K562 (cell line): Measurements from ENCODE around the gene PITPNM1. TPM values are rescaled to one million over a fixed set of nuclear protein-coding genes. Genes with fewer than 3 reads are reported as not detected.

Source experiments
- CREB1 ChIP-seq, 2 experiments: sonication (generic) in 1 of 2; formaldehyde crosslinking in 1 of 2; IDR thresholded peaks; 2 replicates each; pipeline versions ENCODE4 v1.6.1 to v1.8.0; 2012 to 2022; ENCODE audit warnings: inconsistent platforms in 1 of 2, mild to moderate bottlenecking in 1 of 2, missing genetic modification reagents in 1 of 2, moderate library complexity in 1 of 2
- CREM ChIP-seq: IDR thresholded peaks from 2 replicates; pipeline ENCODE4 v1.6.1; 2014; ENCODE audit warnings: antibody characterized with exemption, low read depth
- CXXC5 ChIP-seq: fragments of 250-450 bp; sonication (Bioruptor Pico); IDR thresholded peaks from 2 replicates; pipeline ENCODE4 v1.8.0; 2022; ENCODE audit warnings: inconsistent platforms, mild to moderate bottlenecking, moderate library complexity
- DNMT1 ChIP-seq: fragments of 450-650 bp; IDR thresholded peaks from 2 replicates; pipeline ENCODE4 v1.6.1; 2016; ENCODE audit warnings: antibody characterized with exemption, mild to moderate bottlenecking
- ELF1 ChIP-seq: fragments of 200-800 bp; sonication (Bioruptor generic); IDR thresholded peaks from 2 replicates; pipeline ENCODE4 v1.6.1; 2016; ENCODE audit warnings: missing genetic modification characterization, missing compliant biosample characterization
- FOXK1 ChIP-seq: sonication (generic); formaldehyde crosslinking; IDR thresholded peaks from 2 replicates; pipeline ENCODE4 v1.8.0; 2022; ENCODE audit warnings: missing genetic modification reagents, mild to moderate bottlenecking, borderline replicate concordance
- HDAC1 ChIP-seq, 2 experiments: fragments of 450-650 bp; IDR thresholded peaks; 2 replicates each; pipeline ENCODE4 v1.6.1; 2016 to 2017; ENCODE audit warnings: inconsistent platforms in 1 of 2, mild to moderate bottlenecking in 1 of 2, moderate library complexity in 1 of 2
- JUND ChIP-seq, 2 experiments: IDR thresholded peaks; 2 replicates in 1 of 2; 3 replicates in 1 of 2; pipeline ENCODE4 v1.6.1; 2011; ENCODE audit warnings: borderline replicate concordance in 2 of 2, low read depth in 2 of 2, low read length in 2 of 2, improper control_type of control experiment in 1 of 2, missing biosample characterization in 1 of 2, missing genetic modification characterization in 1 of 2, missing genetic modification reagents in 1 of 2
- L3MBTL2 ChIP-seq: fragments of 450-650 bp; IDR thresholded peaks from 2 replicates; pipeline ENCODE4 v1.6.1; 2016; ENCODE audit warnings: mild to moderate bottlenecking, moderate library complexity
- MAFK ChIP-seq: IDR thresholded peaks from 2 replicates; pipeline ENCODE4 v1.6.1; 2011; ENCODE audit warnings: low read length, improper control_type of control experiment
- MAZ ChIP-seq, 2 experiments: fragments of 450-650 bp in 1 of 2; sonication (generic) in 1 of 2; formaldehyde crosslinking; IDR thresholded peaks in 1 of 2; conservative IDR thresholded peaks in 1 of 2; 2 replicates each; pipeline versions ENCODE4 v1.4.0 to v1.5.0; 2020; ENCODE audit warnings: mild to moderate bottlenecking in 1 of 2, missing genetic modification reagents in 1 of 2
- NCOA6 ChIP-seq: fragments of 450-650 bp; IDR thresholded peaks from 2 replicates; pipeline ENCODE4 v1.6.1; 2017; ENCODE audit warnings: mild to moderate bottlenecking
- NUFIP1 ChIP-seq: fragments of 450-650 bp; IDR thresholded peaks from 2 replicates; pipeline ENCODE4 v1.6.1; 2018; ENCODE audit not compliant: partially characterized antibody
- POLR2H ChIP-seq: IDR thresholded peaks from 2 replicates; pipeline ENCODE4 v1.6.1; 2016; ENCODE audit warnings: missing genetic modification characterization, low read depth, mild to moderate bottlenecking, control low read depth, missing compliant biosample characterization, moderate library complexity
- TAF1 ChIP-seq: IDR thresholded peaks from 2 replicates; pipeline ENCODE4 v1.6.1; 2011; ENCODE audit warnings: mild to moderate bottlenecking, low read length, moderate library complexity; ENCODE audit not compliant: insufficient read depth, control insufficient read depth, severe bottlenecking; ENCODE audit errors: extremely low read depth
- U2AF2 ChIP-seq: fragments of 200-400 bp; formaldehyde crosslinking; optimal IDR thresholded peaks from 2 replicates; pipeline ENCODE3; 2017; ENCODE audit warnings: low read depth, mild to moderate bottlenecking, low read length
- ZBTB2 ChIP-seq: fragments of 450-650 bp; IDR thresholded peaks from 2 replicates; pipeline ENCODE4 v1.6.1; 2016; ENCODE audit warnings: antibody characterized with exemption
- ZKSCAN1 ChIP-seq: fragments of 150-350 bp; IDR thresholded peaks from 2 replicates; pipeline ENCODE4 v1.6.1; 2016; ENCODE audit warnings: low read depth, low read length
- ZNF12 ChIP-seq: sonication (generic); formaldehyde crosslinking; IDR thresholded peaks from 2 replicates; pipeline ENCODE4 v1.4.0; 2020; ENCODE audit warnings: mild to moderate bottlenecking, missing genetic modification reagents
- ZNF121 ChIP-seq: sonication (generic); formaldehyde crosslinking; conservative IDR thresholded peaks from 2 replicates; pipeline ENCODE4 v1.8.0; 2022; ENCODE audit warnings: missing genetic modification reagents
- ZNF165 ChIP-seq: fragments of 250-450 bp; sonication (Bioruptor Pico); IDR thresholded peaks from 2 replicates; pipeline ENCODE4 v1.4.0; 2020; ENCODE audit warnings: borderline replicate concordance
- ZNF449 ChIP-seq: fragments of 250-450 bp; sonication (Bioruptor Pico); IDR thresholded peaks from 2 replicates; pipeline ENCODE4 v1.8.0; 2022; ENCODE audit warnings: moderate library complexity, mild to moderate bottlenecking, inconsistent platforms
- ZNF586 ChIP-seq: fragments of 450-650 bp; formaldehyde crosslinking; conservative IDR thresholded peaks from 2 replicates; pipeline ENCODE4 v1.4.0; 2020; ENCODE audit warnings: mild to moderate bottlenecking, moderate library complexity
- polyA plus RNA-seq, 8 experiments: library from polyadenylated mRNA; depleted of rRNA in 4 of 8; stranded (reverse) in 5 of 8; unstranded in 3 of 8; fragments of >200 nt; fragmentation: Nextera tagmentation in 2 of 8; fragmentation: Illumina TruSeq in 1 of 8; extraction: Ambion mirVana in 2 of 8; extraction: Trizol in 1 of 8; gene quantifications; 2 replicates each; pipeline versions ENCODE4 v1.2.1 to v1.2.3, GENCODE V29; 2011 to 2014; ENCODE audit warnings: inconsistent platforms in 1 of 8, missing spikeins in 1 of 8
- total RNA-seq, 7 experiments: library from RNA; depleted of rRNA in 6 of 7; stranded (reverse); fragments of >200 nt in 6 of 7; fragmentation: Illumina TruSeq in 2 of 7; extraction: Trizol in 2 of 7; gene quantifications; 2 replicates each; pipeline versions ENCODE4 v1.2.1 to v1.2.3, GENCODE V29; 2011 to 2021; ENCODE audit warnings: low replicate concordance in 1 of 7
- TF ChIP-seq, protein P1 (sequence below): fragments of 200-800 bp; sonication (Bioruptor generic); IDR thresholded peaks from 2 replicates; pipeline ENCODE4 v1.6.1; 2017; ENCODE audit warnings: missing genetic modification characterization, missing compliant biosample characterization

The PITPNM1 gene
- total and polyA plus RNA-seq, 9 of the 15 experiments (the other 6 are each of a cell fraction or from before 2014, with no cell fraction given) = 0.11 to 53.7 (median 16.0) TPM

DNA sequence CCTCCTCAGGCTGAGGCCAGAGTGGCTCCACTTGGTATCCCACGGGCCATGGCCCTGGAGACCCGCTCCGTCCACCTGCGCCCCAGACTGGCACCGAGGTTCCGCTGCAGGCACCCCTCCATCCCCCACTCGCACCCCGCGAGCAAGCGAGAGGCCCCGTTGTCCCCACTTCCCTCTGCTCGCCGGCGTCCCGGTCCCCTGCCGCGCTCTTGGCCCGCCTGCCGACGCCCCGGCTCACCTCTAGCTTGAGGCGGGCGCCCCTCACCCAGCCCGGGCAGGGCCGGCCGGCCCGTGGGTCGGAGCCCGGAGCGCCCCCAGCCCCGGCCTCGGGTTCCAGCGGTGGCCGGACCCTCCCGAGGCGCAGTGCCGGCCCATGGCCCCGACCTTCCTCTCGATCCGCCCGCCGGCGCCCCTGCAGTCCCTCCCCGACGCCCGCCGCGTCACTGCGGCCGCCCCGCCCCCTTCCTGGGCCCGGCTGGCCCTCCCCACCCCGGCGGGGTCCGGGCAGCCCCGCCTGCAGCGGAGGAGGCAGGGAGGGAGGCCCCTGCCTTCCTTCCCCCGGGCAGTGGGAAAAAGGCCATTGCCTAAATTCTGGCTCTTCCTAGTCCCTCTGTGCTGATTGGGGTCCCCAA is at the start of gene PITPNM1 (continued):
- TF ChIP-seq U2AF2 (no peak), ZNF449 (CRISPR knock-in tag) (no peak), CREM (peak; percentile 82), POLR2H (tag) (no peak), ZBTB2 (0 out of 2 replicates have a peak, but pooled peaks have one; percentile 5), DNMT1 (no peak), ZNF165 (no peak), ZNF121 (CRISPR knock-in tag) (no peak), MAZ (CRISPR knock-in tag; conservative IDR thresholded peaks at IDR 0.05 in 1 of 2, IDR thresholded peaks at IDR 0.05 in 1 of 2) (peak; percentile 38 to 61; a peak in 2 of 4 replicates), NCOA6 (no peak), ZNF12 (CRISPR knock-in tag) (0 out of 2 replicates have a peak, but pooled peaks have one; percentile 56), ELF1 (no peak), JUND (IDR thresholded peaks at IDR 0.05; ENCODE audit: borderline replicate concordance, low read depth, low read length) (no peak), JUND (tag; IDR thresholded peaks at IDR 0.05; ENCODE audit: borderline replicate concordance, low read depth, low read length) (no peak), TAF1 (peak; percentile 43), HDAC1 (IDR thresholded peaks at IDR 0.05) (peak in 1 of 2 experiments; percentile 8; a peak in 1 of 4 replicates), L3MBTL2 (peak; percentile 63), NUFIP1 (no peak), CXXC5 (CRISPR knock-in tag) (peak; percentile 54; the same call in 1 of the 2 replicates), MAFK (no peak), ZKSCAN1 (no peak), FOXK1 (CRISPR knock-in tag) (no peak), CREB1 (IDR thresholded peaks at IDR 0.05) (peak; percentile 61; the same call in 1 of the 2 replicates), CREB1 (CRISPR knock-in tag; IDR thresholded peaks at IDR 0.05) (peak; percentile 57; the same call in 1 of the 2 replicates), ZNF586 (CRISPR knock-in tag) (no peak)
- TF ChIP-seq, protein P1, sequence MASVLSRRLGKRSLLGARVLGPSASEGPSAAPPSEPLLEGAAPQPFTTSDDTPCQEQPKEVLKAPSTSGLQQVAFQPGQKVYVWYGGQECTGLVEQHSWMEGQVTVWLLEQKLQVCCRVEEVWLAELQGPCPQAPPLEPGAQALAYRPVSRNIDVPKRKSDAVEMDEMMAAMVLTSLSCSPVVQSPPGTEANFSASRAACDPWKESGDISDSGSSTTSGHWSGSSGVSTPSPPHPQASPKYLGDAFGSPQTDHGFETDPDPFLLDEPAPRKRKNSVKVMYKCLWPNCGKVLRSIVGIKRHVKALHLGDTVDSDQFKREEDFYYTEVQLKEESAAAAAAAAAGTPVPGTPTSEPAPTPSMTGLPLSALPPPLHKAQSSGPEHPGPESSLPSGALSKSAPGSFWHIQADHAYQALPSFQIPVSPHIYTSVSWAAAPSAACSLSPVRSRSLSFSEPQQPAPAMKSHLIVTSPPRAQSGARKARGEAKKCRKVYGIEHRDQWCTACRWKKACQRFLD = 0 out of 2 replicates have a peak, but pooled peaks have one; percentile 55
